GM23248 (cell line): Measurements from ENCODE around the gene ADAMTS5. TPM values are rescaled to one million over a fixed set of nuclear protein-coding genes. Genes with fewer than 3 reads are reported as not detected.

Source experiments
- DNase-seq: peaks from one replicate; pipeline ENCODE4 v3.0.0-alpha.2; 2015
- H2AFZ ChIP-seq: fragments of 200-600 bp; sonication (generic); 2 replicates; pipeline ENCODE4 v1.6.1; 2016; ENCODE audit warnings: antibody characterized with exemption
- H3F3A ChIP-seq: fragments of 200-600 bp; sonication (generic); 2 replicates; pipeline ENCODE4 v1.6.1; 2016; ENCODE audit warnings: mild to moderate bottlenecking, antibody characterized with exemption, mixed run types; ENCODE audit not compliant: insufficient read depth
- H3K27ac ChIP-seq: fragments of 200-600 bp; sonication (generic); 2 replicates; pipeline ENCODE4 v1.5.1; 2016; ENCODE audit warnings: mild to moderate bottlenecking
- H3K27me3 ChIP-seq: fragments of 200-600 bp; sonication (generic); replicated peaks from 2 replicates; pipeline ENCODE4 v1.6.1; 2016; ENCODE audit warnings: mild to moderate bottlenecking; ENCODE audit not compliant: insufficient read depth
- H3K36me3 ChIP-seq: fragments of 200-600 bp; sonication (generic); 2 replicates; pipeline ENCODE4 v1.6.1; 2016; ENCODE audit warnings: low read depth, mild to moderate bottlenecking
- H3K4me1 ChIP-seq: fragments of 200-600 bp; sonication (generic); 2 replicates; pipeline ENCODE4 v1.6.1; 2016; ENCODE audit warnings: mild to moderate bottlenecking; ENCODE audit not compliant: insufficient read depth
- H3K4me2 ChIP-seq: fragments of 200-600 bp; sonication (generic); one replicate; pipeline ENCODE4 v1.6.1; 2016; ENCODE audit warnings: mild to moderate bottlenecking; ENCODE audit not compliant: unreplicated experiment
- H3K4me3 ChIP-seq: fragments of 200-600 bp; sonication (generic); 2 replicates; pipeline ENCODE4 v1.5.1; 2016; ENCODE audit warnings: mild to moderate bottlenecking
- H3K79me2 ChIP-seq: fragments of 200-600 bp; sonication (generic); 2 replicates; pipeline ENCODE4 v1.6.1; 2016; ENCODE audit warnings: mild to moderate bottlenecking; ENCODE audit not compliant: insufficient read depth
- H3K9ac ChIP-seq: fragments of 200-600 bp; sonication (generic); 2 replicates; pipeline ENCODE4 v1.6.1; 2016; ENCODE audit warnings: mild to moderate bottlenecking
- H3K9me2 ChIP-seq: fragments of 200-600 bp; sonication (generic); 2 replicates; pipeline ENCODE4 v1.6.1; 2016; ENCODE audit warnings: mixed run types, mild to moderate bottlenecking, moderate library complexity; ENCODE audit not compliant: insufficient read depth
- H3K9me3 ChIP-seq: fragments of 200-600 bp; sonication (generic); one replicate; pipeline ENCODE4 v1.6.1; 2017; ENCODE audit warnings: low read depth
- H4K20me1 ChIP-seq: fragments of 200-600 bp; sonication (generic); 2 replicates; pipeline ENCODE4 v1.6.0; 2016; ENCODE audit not compliant: insufficient read depth
- EZH2 ChIP-seq: fragments of 200-600 bp; sonication (generic); IDR thresholded peaks from 2 replicates; pipeline ENCODE4 v1.6.1; 2018; ENCODE audit warnings: antibody characterized with exemption, mild to moderate bottlenecking; ENCODE audit not compliant: insufficient read depth, poor library complexity, severe bottlenecking
- EZH2phosphoT487 ChIP-seq: fragments of 200-600 bp; sonication (generic); IDR thresholded peaks from 2 replicates; pipeline ENCODE4 v1.6.1; 2018; ENCODE audit warnings: antibody characterized with exemption, moderate library complexity, mild to moderate bottlenecking, low read depth; ENCODE audit not compliant: insufficient read depth
- WGBS, 2 experiments: methylation state at CpG; one replicate each; pipeline ENCODE4 v1.1.6; 2015 to 2017; ENCODE audit warnings: low lambda C conversion rate in 2 of 2, low coverage in 1 of 2; ENCODE audit errors: missing lambda C conversion rate in 2 of 2; 5-methylcytosine and 5-hydroxymethylcytosine counted together
- in situ Hi-C: fragments of 300-500 bp; cut with MboI; formaldehyde crosslinking; loops from 2 replicates; pipeline ENCODE4 v1.15.0; 2020
- polyA plus RNA-seq: library from polyadenylated mRNA; unstranded; fragments of >200 nt; fragmentation: Nextera tagmentation; extraction: Ambion mirVana; gene quantifications from 2 replicates; pipeline ENCODE4 v1.2.1, GENCODE V29; 2016
- total RNA-seq: library from RNA; depleted of rRNA; stranded (reverse); fragments of >200 nt; shearing (Covaris generic); gene quantifications from 2 replicates; pipeline ENCODE4 v1.2.3, GENCODE V29; 2014

The ADAMTS5 gene
- total and polyA plus RNA-seq, 2 experiments from 2014 or later, result 6.5 to 9.6 TPM

- in situ Hi-C loops, result no loop called here
- no peaks in the 10 kb centered on the region for H3K9me3 ChIP-seq
- no peaks in the 10 kb centered on the region for H3K27me3 ChIP-seq
- H3K4me2 ChIP-seq, result peak overlapping the region; percentile 90
- H4K20me1 ChIP-seq, result no peaks in the 10 kb centered on the region
- peak overlapping the region; percentile 85 for H3K9ac ChIP-seq
- peaks cover 36% of the 10 kb centered on the region for H3F3A ChIP-seq
- peak overlapping the region; percentile 85 for H3K27ac ChIP-seq
- TF ChIP-seq EZH2phosphoT487, result no peak
- TF ChIP-seq EZH2, result no peak
- peak overlapping the region; percentile 82 for H2AFZ ChIP-seq
- no peaks in the 10 kb centered on the region for H3K36me3 ChIP-seq
- peak overlapping the region; percentile 81 for H3K4me3 ChIP-seq
- H3K9me2 ChIP-seq, result no peaks in the 10 kb centered on the region
- 0 to 2% methylated on average over 22 to 24 of the region's 24 CpGs for WGBS, 2 experiments
- no peaks in the 10 kb centered on the region for H3K79me2 ChIP-seq
- DNase-seq, result peak; percentile 73
- H3K4me1 ChIP-seq, result peaks cover 41% of the 10 kb centered on the region
Measured at GRCh38 chr21:26966649-26967061, 233 bp downstream of the ADAMTS5 start.

GRCh38 chr21:26965907-26966581 is 844 bp downstream of the ADAMTS5 start:
- Histone ChIP-seq H2AFZ (peak overlapping the region; percentile 82), H3K9me2 (no peaks in the 10 kb centered on the region), H3K4me3 (peak overlapping the region; percentile 81), H3K36me3 (no peaks in the 10 kb centered on the region), H3K4me2 (peak overlapping the region; percentile 90), H3K9me3 (no peaks in the 10 kb centered on the region), H3K27me3 (no peaks in the 10 kb centered on the region), H3K4me1 (peaks cover 41% of the 10 kb centered on the region), H3K27ac (peak overlapping the region; percentile 85), H3K79me2 (no peaks in the 10 kb centered on the region), H3K9ac (peak overlapping the region; percentile 85), H4K20me1 (no peaks in the 10 kb centered on the region), H3F3A (peaks cover 36% of the 10 kb centered on the region)
- peak; percentile 66 for DNase-seq
- in situ Hi-C loops, result no loop called here
- TF ChIP-seq EZH2phosphoT487 (no peak), EZH2 (no peak)
- WGBS, 2 experiments, result 2% methylated on average over 53 to 61 of the region's 66 CpGs

GRCh38 chr21:26965040-26965906 is 1.6 kb downstream of the ADAMTS5 start:
- Histone ChIP-seq H3K27ac (peak overlapping the region; percentile 85), H3K9ac (peak overlapping the region; percentile 85), H3K4me2 (peak overlapping the region; percentile 90), H4K20me1 (no peaks in the 10 kb centered on the region), H3K4me3 (peak overlapping the region; percentile 81), H3K27me3 (no peaks in the 10 kb centered on the region), H3F3A (peaks cover 36% of the 10 kb centered on the region), H3K36me3 (no peaks in the 10 kb centered on the region), H2AFZ (peak overlapping the region; percentile 82), H3K79me2 (no peaks in the 10 kb centered on the region), H3K4me1 (peaks cover 41% of the 10 kb centered on the region), H3K9me3 (no peaks in the 10 kb centered on the region), H3K9me2 (no peaks in the 10 kb centered on the region)
- peak; percentile 69 for DNase-seq
- in situ Hi-C loops, result no loop called here
- TF ChIP-seq EZH2 (no peak), EZH2phosphoT487 (no peak)
- WGBS, 2 experiments, result 5 to 8% methylated on average over 45 to 52 of the region's 58 CpGs

- peaks cover 28% of the 10 kb centered on the region for H3F3A ChIP-seq
- H4K20me1 ChIP-seq, result no peaks in the 10 kb centered on the region
- H3K9ac ChIP-seq, result peak overlapping the region; percentile 85
- H3K27ac ChIP-seq, result peak overlapping the region; percentile 75
- in situ Hi-C loops, result no loop called here
- H2AFZ ChIP-seq, result peak overlapping the region; percentile 82
- no peaks in the 10 kb centered on the region for H3K9me2 ChIP-seq
- WGBS, 2 experiments, result 7% methylated on average over 14 of the region's 14 CpGs
- H3K27me3 ChIP-seq, result no peaks in the 10 kb centered on the region
- peak overlapping the region; percentile 90 for H3K4me2 ChIP-seq
- H3K4me1 ChIP-seq, result peaks cover 35% of the 10 kb centered on the region
- TF ChIP-seq EZH2, result no peak
- no peak for TF ChIP-seq EZH2phosphoT487
- H3K4me3 ChIP-seq, result peak overlapping the region; percentile 81
- H3K36me3 ChIP-seq, result no peaks in the 10 kb centered on the region
- no peaks in the 10 kb centered on the region for H3K79me2 ChIP-seq
- peak; percentile 80 for DNase-seq
- H3K9me3 ChIP-seq, result no peaks in the 10 kb centered on the region
Measured at GRCh38 chr21:26964170-26964778, 2.6 kb downstream of the ADAMTS5 start.
